GM21786 (cell line): ENCODE data around the gene GALNT10.
A peak's percentile ranks its signal among the peaks of the same experiment; 100 is the strongest.

Source experiments
- ATAC-seq: cut with Tn5 transposase; IDR thresholded peaks from one replicate; pipeline ENCODE4 v1.9.1; 2021; ENCODE audit not compliant: unreplicated experiment

Gene GALNT10

GRCh38 chr5:154202379-154203260 lies 12.1 kb downstream of the GALNT10 start:
- ATAC-seq, result peak; percentile 93

- ATAC-seq, result no peak
Measured at GRCh38 chr5:154203798-154204578, 13.5 kb downstream of the GALNT10 start.

DNA sequence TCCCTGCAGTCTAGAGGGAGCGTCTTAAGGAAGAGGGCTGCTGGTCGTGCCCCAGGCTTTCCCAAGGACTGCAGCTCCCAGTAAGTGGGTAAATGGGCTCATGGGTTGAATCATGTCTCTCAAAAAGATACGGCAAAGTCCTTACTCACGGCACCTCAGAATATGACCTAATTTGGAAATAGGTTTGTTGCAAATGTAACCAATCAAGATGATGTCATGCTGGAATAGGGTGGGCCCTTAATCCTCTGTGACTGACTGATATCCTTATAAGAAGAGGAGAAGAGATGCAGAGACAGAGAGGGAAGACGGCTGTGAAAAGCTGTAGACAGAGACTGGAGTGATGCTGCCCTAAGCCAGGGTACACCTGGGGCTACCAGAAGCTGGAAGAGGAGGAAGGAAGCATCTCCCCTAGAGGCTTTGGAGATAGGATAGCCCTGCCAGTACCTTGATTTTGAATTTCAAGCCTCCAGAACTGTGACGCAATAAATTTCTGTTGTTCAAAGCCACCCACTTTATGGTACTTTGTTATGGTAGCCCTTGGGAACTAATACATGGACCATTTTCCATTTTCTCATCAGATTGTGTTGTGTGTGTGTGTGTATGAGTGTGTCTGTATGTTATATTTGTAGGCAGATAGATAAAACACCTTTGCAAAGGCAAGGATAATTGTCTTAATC lies 15.0 kb downstream of the GALNT10 start:
- no peak for ATAC-seq

- ATAC-seq, result no peak
Measured at GRCh38 chr5:154206311-154206710, 15.8 kb downstream of the GALNT10 start.

GRCh38 chr5:154207204-154207603 lies 16.7 kb downstream of the GALNT10 start:
- no peak for ATAC-seq

DNA sequence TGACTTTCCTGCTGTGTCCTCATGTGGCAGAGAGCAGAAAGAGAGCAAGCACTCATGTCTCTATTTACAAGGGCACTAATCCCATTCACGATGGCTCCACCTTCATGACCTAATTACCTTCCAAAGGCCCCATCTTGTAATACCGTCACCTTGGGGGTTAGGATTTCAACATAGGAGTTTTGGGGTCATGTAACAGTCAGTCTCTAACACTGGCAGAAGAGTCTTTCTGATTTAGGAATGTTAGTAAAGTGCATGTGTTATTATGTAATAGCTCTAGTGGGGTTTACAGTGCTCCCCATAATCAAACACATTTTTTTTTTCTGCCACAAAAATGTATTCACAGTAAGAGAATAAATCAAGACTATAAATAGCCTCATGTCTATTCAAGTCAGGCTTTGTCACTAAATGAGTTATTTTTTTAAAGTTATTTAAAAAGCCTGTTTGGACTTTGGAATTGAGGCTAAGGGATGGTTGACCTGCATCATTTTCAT lies 19.1 kb downstream of the GALNT10 start:
- no peak for ATAC-seq

DNA sequence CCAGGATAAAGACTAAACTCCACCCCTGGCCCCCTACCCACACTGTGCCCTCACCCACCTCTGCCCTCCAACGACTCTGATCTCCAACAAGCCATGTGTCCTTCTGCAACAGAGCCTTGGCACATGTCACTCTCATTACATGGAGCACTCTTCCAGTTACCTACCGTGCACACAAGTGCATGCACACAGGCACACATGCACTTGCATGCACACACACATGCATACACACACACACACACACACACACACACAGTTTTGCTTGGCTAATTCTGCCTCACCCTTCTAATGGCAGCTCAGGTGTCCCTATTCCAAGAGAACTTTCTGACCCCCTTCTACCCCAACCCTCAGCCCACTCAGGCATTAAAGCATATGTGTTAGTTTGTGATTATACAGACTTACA lies 19.6 kb downstream of the GALNT10 start:
- ATAC-seq, result no peak

GRCh38 chr5:154211641-154212390 lies 21.3 kb downstream of the GALNT10 start:
- ATAC-seq, result no peak

DNA sequence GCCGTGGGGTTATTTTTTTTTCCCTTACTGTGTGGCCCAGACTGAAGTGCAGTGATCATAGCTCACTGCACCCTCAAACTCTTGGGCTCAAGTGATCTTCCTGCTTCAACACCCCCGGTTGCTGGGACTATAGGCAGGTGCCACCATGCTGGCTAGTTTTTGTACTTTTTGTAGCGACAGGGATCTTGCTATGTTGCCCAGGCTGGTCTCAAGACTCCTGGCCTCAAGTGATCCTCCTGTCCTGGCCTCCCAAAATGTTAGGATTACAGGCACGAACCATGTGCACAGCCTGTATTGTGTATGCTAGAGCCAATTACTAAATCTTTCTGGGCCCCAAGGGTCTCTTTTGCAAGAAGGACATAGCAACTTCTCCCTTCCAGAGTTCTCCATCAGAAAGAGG lies 23.1 kb downstream of the GALNT10 start:
- no peak for ATAC-seq

DNA sequence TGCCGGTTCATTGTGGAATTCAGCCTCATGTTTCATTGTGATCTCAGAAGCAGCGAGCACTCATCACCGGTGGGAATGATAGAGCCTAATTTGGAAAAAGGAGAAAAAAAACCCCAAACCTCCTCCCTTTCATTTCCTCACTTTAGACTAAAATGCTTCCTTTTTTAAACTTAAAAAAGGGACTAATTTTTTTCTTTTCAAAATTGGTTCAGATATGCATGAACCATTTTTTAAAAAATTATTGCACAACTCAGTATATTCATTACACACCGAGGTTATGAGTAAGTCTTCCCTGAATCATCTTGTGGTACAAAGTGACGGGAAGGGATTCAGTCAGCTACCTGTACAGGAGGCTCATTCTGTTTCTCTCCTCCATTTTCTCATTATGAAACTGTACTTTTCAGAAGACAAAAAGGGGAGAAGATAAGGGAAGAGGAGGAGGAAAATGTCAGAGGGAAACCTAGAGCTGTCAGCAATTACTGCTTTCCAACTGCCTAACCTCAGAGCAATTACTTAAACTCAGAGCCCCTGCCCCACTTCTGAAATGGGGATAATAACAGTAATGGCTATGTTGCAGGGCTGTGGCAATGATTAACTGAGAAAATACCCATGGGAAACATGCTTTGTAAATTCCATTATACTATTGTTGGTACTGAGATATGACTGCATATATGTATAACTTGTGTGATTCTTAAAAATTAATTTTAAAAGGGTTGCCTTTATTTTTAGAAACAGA lies 24.0 kb downstream of the GALNT10 start:
- ATAC-seq, result peak; percentile 63

DNA sequence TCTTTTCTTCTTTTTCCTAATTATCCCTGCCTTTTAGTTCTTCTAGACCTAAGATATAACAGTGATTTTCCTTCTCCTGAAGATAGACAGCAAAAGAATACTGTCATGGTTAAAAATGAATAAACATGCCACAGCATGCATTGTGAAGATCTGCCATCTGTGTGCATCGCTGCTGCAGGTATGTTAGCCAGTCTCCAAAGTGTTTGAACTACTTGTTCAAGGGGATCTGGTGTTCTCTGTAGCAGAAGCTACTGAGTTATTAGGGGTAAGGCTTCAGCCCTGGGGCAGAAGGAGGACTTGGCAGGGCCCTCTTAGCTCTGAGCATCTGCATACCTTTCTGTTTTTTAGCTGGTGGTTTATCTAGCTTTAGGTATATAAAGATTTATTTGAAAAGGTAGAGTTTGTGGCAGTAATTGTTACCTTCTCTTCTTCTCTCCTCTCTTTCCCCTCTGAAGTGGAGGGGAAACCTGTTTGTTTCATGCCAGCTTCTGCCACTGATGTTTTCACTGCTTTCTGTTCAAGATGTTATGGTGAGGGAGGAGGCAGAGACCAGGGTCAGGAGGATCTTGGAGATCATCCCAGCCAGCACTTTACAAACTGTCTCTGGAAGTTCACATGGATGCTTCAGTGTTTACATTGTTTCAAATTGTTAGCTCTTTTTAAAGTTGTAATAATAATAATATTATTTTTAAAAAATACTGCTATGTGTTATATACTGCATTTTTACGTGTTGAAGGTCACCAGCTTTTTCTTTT lies 25.2 kb downstream of the GALNT10 start:
- no peak for ATAC-seq

DNA sequence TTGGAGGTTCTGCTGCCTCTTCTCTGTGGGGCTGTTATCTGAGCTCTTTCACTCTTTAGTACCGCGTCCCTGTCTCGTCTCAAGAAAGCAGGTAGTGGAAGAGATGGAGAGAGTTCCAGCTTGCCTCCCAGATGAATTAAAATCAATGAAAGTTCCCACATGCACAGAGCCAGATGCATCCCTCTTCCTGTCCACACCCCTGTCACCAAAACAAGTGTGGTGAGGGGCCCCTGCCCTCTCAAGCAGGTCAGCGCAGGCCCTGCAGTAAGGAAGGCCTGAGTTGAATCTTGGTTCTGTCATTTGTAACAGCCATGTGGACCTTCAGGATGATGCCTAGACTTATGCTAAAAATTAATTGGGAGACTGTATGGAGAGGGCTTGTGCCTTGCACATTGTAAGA lies 26.9 kb downstream of the GALNT10 start:
- no peak for ATAC-seq

DNA sequence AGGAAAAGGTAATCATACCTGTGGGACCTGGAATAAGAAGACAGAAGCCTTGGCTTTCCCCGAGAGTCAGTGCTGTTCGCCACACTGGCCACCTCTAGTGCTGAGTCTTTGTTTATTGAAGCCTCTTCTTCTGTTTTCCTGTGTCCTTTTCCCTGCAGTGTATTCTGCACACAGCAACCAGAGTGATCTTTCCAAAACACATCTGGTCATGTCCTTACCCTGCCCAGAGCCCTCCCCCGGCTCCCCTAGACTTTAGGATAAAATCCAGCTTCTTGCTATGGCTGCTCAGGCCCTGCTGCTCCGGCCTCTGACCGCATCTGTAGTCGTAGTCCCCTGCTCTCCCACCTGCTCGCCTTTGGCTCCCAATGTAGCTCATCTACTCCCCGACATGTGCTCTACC lies 28.3 kb downstream of the GALNT10 start:
- no peak for ATAC-seq

DNA sequence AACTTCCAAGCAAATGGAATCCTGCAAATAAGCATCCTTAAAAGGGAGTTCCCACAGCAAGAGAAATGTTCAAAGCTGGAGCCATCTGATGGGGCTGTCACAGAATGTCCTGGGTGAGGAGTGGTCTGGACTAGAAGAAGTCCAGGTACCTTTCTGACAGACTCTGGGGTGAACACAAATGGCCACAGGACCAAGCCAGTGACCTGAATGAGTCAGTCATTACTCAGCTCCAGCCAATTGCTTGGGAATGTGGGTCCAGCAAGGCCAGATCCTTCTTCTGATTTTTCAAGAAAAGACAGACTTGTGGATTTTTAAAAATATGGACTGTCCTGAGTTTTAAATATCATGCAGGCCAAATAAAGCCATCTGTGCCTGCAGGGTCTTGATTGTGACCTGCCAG lies 30.1 kb downstream of the GALNT10 start:
- no peak for ATAC-seq

GRCh38 chr5:154221371-154221896 lies 30.9 kb downstream of the GALNT10 start:
- ATAC-seq, result peak; percentile 59

- ATAC-seq, result no peak
Measured at GRCh38 chr5:154222414-154222813, 31.9 kb downstream of the GALNT10 start.

DNA sequence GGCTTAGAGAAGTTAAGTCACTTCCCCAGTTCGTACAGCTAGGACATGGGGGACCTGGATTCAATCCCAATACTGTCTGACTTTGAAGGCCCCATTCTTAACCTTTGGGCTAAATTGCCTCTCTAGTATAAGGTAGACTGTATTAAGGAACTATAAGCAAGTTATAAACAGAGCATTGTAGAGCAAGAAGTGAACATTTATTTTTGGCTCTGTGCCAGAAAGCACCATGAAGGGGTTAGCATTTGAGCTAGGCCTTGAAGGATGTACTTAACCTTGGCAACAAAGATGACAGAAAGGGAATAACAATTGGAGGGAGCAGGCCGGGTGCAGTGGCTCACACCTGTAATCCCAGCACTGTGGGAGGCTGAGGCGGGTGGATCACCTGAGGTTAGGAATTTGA lies 32.8 kb downstream of the GALNT10 start:
- no peak for ATAC-seq

DNA sequence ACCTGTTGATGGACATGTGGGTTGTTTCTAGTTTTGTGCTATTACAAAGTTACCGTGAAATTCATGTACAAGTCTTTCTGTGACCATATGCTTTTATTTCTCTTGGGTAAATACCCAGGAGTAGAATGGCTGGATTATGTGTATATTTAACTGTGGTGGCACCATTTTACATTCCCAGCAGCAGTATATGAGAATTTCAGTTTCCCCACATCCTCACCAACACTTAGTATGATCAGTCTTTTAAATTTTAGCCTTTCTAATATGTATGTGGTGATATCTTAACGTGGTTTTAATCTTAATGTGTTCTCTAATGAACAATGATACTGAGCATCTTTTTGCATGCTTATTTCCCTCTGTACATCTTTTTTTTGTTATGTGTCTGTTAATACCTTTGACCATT lies 36.6 kb downstream of the GALNT10 start:
- no peak for ATAC-seq

- ATAC-seq, result peak; percentile 96
Measured at GRCh38 chr5:154228696-154229095, 38.2 kb downstream of the GALNT10 start.
